Measurements from ENCODE around the gene ALG3.

Gene ALG3

DNA sequence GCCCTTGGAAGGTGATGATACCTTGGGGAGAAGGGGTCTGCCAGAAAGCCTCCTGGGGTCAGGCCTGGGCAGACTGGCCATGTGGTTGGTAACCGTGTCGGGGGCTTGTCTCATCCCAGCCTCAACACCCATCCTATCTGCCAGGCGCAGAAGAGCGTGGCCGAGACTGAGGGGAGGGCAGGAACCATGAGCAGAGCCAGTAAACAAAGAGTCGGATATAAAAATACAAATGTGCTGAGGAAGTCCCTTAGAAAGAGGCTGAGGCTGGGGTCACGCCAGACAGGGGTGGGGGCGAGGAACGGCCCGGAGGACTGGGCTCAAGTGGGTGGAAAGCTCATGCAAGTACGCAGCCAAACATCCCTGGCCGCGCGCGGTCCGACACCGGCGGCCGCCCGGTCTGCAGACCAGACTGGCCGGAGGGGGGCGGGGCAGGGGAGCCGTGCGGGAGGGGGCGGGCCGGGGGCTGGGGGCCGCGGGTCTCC is 10.7 kb upstream of the ALG3 start:
- TF ChIP-seq, protein P1, sequence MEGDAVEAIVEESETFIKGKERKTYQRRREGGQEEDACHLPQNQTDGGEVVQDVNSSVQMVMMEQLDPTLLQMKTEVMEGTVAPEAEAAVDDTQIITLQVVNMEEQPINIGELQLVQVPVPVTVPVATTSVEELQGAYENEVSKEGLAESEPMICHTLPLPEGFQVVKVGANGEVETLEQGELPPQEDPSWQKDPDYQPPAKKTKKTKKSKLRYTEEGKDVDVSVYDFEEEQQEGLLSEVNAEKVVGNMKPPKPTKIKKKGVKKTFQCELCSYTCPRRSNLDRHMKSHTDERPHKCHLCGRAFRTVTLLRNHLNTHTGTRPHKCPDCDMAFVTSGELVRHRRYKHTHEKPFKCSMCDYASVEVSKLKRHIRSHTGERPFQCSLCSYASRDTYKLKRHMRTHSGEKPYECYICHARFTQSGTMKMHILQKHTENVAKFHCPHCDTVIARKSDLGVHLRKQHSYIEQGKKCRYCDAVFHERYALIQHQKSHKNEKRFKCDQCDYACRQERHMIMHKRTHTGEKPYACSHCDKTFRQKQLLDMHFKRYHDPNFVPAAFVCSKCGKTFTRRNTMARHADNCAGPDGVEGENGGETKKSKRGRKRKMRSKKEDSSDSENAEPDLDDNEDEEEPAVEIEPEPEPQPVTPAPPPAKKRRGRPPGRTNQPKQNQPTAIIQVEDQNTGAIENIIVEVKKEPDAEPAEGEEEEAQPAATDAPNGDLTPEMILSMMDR (IDR thresholded peaks at IDR 0.05) = no peak
- no peak for TF ChIP-seq ZFX (IDR thresholded peaks at IDR 0.05; ENCODE audit: borderline replicate concordance)

DNA sequence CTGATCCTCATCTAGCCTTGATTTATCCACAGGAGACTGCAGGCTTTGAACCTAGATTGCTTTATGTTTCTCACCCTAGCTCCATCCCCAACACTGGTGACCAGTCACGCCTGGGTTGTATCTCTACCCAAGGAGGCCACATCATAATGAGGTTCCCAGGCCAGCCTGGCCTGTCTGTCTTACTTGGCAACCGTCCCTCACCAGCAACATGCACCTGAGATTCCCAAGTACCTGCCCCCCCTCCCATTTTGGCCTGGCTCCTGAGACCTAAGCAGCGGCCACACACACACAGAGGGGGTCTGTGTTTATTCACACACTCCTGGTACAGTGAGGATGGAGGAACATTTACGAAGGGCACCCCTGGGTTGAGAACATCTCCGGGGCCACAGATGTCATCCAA is 10.2 kb upstream of the ALG3 start:
- H3K27ac ChIP-seq = peak overlapping the region; percentile 85
- no peak for TF ChIP-seq ZFX (IDR thresholded peaks at IDR 0.05; ENCODE audit: borderline replicate concordance)
- TF ChIP-seq, protein P1 (IDR thresholded peaks at IDR 0.05) = no peak

More for the DNA sequence above, 10.7 kb upstream of the ALG3 start:
- H3K27ac ChIP-seq = peak overlapping the region; percentile 85

- no peak for TF ChIP-seq ZFX (IDR thresholded peaks at IDR 0.05; ENCODE audit: borderline replicate concordance)
- TF ChIP-seq, protein P1 (IDR thresholded peaks at IDR 0.05) = no peak
- peak overlapping the region; percentile 4; the same call in 1 of the 2 replicates for H3K27ac ChIP-seq
These were observed 8.5 kb upstream of the ALG3 start for GRCh38 chr3:184257083-184257915.

DNA sequence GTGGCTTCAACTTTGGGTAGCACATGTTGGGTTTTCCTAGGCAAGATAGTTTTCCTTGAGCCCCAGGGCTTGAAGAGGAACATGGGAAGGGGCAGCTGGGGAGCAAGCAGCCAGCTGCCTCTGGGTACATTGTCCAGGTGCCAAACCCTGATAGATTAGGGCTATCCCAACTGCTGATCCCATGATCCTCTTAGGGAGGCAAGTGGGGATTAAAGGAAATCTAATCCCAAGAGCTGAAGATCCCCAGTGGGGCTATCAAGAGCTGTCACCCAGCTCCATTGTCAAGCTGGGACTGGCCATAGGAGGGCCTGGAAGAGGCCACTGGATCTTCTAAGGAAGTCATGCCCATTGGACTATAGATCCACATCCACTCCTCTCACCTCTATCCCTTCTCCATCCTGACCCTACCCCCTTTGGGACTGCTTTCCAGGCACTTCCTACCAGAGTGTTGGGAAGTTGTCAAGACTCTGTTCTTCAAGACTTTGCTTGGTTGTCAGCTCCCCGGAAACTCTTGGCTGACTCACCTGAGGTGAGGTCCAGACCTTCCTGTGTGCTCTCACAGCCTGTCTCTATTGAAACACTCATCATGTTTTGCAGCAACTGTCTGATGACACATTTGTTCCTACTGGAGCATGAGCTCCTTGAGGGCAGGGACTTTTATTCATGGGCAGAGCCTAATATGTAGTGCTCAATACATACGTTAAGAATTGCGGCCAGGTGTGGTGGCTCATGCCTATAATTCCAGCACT is 6.7 kb upstream of the ALG3 start:
- TF ChIP-seq ZFX (IDR thresholded peaks at IDR 0.05; ENCODE audit: borderline replicate concordance) = no peak
- TF ChIP-seq, protein P1 (IDR thresholded peaks at IDR 0.05) = no peak
- no peak overlapping the region; the same call in 1 of the 2 replicates for H3K27ac ChIP-seq

GRCh38 chr3:184250167-184250828 is 1.5 kb upstream of the ALG3 start:
- TF ChIP-seq ZFX (IDR thresholded peaks at IDR 0.05; ENCODE audit: borderline replicate concordance) = no peak
- TF ChIP-seq, protein P1 (IDR thresholded peaks at IDR 0.05) = peak; percentile 91
- peak overlapping the region; percentile 95 for H3K27ac ChIP-seq

GRCh38 chr3:184249412-184250166 is 827 bp upstream of the ALG3 start, which contains the start of gene EEF1AKMT4:
Gene EEF1AKMT4, plus strand, starts transcription at chr3:184249672. Its CDS starts 23 bp downstream, at chr3:184249695.
- H3K27ac ChIP-seq = peak within 1 kb of the TSS; percentile 95
- TF ChIP-seq ZFX (IDR thresholded peaks at IDR 0.05; ENCODE audit: borderline replicate concordance) = no peak
- TF ChIP-seq, protein P1 (IDR thresholded peaks at IDR 0.05) = no peak
